CD14-positive monocyte (primary cell): Measurements from ENCODE around the gene DNLZ. TPM values are rescaled to one million over a fixed set of nuclear protein-coding genes. Genes with fewer than 3 reads are reported as not detected.

Experiments
- DNase-seq, 3 donors: peaks; one replicate each; pipeline ENCODE4 v3.0.0-alpha.2; 2011 to 2022
- H2AFZ ChIP-seq: 2 replicates; pipeline ENCODE4 v1.6.0; 2012; ENCODE audit warnings: mild to moderate bottlenecking, low read depth, low read length, inconsistent platforms; ENCODE audit not compliant: insufficient read depth, poor library complexity, severe bottlenecking
- H3K27ac ChIP-seq, 2 donors: 1 replicate in 1 of 2; 2 replicates in 1 of 2; pipeline ENCODE4 v1.5.1; 2012 to 2013; ENCODE audit warnings: low read length in 2 of 2, control low read depth in 1 of 2, inconsistent platforms in 1 of 2, low read depth in 1 of 2, mild to moderate bottlenecking in 1 of 2
- H3K27me3 ChIP-seq, 2 donors: one replicate each; pipeline versions ENCODE4 v1.6.0 to v1.6.1; 2011 to 2013; ENCODE audit warnings: low read length in 2 of 2; ENCODE audit not compliant: control insufficient read depth in 2 of 2, insufficient read depth in 2 of 2
- H3K36me3 ChIP-seq, 2 donors: replicated peaks in 1 of 2; 1 replicate in 1 of 2; 2 replicates in 1 of 2; pipeline versions ENCODE4 v1.5.1 to v1.6.1; 2012 to 2013; ENCODE audit warnings: low read length in 2 of 2, control low read depth in 1 of 2, inconsistent platforms in 1 of 2, mild to moderate bottlenecking in 1 of 2; ENCODE audit not compliant: insufficient read depth in 2 of 2, control insufficient read depth in 1 of 2
- H3K4me1 ChIP-seq, 2 donors: 1 replicate in 1 of 2; 2 replicates in 1 of 2; pipeline versions ENCODE4 v1.5.1 to v1.6.1; 2012 to 2013; ENCODE audit warnings: low read length in 2 of 2, control low read depth in 1 of 2, inconsistent platforms in 1 of 2, mild to moderate bottlenecking in 1 of 2, moderate library complexity in 1 of 2; ENCODE audit not compliant: insufficient read depth in 2 of 2, control insufficient read depth in 1 of 2
- H3K4me2 ChIP-seq: replicated peaks from 2 replicates; pipeline ENCODE3; 2012; ENCODE audit warnings: low read length, moderate library complexity, mild to moderate bottlenecking; ENCODE audit not compliant: poor library complexity, severe bottlenecking; ENCODE audit errors: extremely low read depth
- H3K4me3 ChIP-seq, 3 experiments: fragments of 200-600 bp in 1 of 3; sonication (generic) in 1 of 3; replicated peaks in 1 of 3; 1 replicate in 2 of 3; 2 replicates in 1 of 3; pipeline ENCODE4 v1.5.1; 2011 to 2013; ENCODE audit warnings: low read length in 3 of 3, mild to moderate bottlenecking in 3 of 3, control low read depth in 2 of 3, low read depth in 2 of 3, inconsistent platforms in 1 of 3, moderate library complexity in 1 of 3
- H3K79me2 ChIP-seq: 2 replicates; pipeline ENCODE4 v1.6.0; 2012; ENCODE audit warnings: mild to moderate bottlenecking, control low read depth, inconsistent platforms, low read length, moderate library complexity; ENCODE audit not compliant: insufficient read depth
- H3K9ac ChIP-seq: 2 replicates; pipeline ENCODE4 v1.6.0; 2017; ENCODE audit warnings: low read length, mild to moderate bottlenecking; ENCODE audit not compliant: insufficient read depth, poor library complexity, severe bottlenecking
- H3K9me3 ChIP-seq, 2 donors: replicated peaks in 1 of 2; 1 replicate in 1 of 2; 2 replicates in 1 of 2; pipeline versions ENCODE4 v1.5.1 to v1.6.1; 2012 to 2013; ENCODE audit warnings: low read length in 2 of 2, control low read depth in 1 of 2; ENCODE audit not compliant: control insufficient read depth in 1 of 2, insufficient read depth in 1 of 2
- H4K20me1 ChIP-seq: 2 replicates; pipeline ENCODE4 v1.6.0; 2012; ENCODE audit warnings: mild to moderate bottlenecking, low read length, control low read depth, moderate library complexity; ENCODE audit not compliant: insufficient read depth
- H3K27ac Mint-ChIP-seq, 7 donors: one replicate each; pipeline ENCODE4 v1.8.0; 2020; ENCODE audit warnings: mild to moderate bottlenecking in 7 of 7, mixed read lengths in 7 of 7, moderate library complexity in 6 of 7, inconsistent platforms in 2 of 7
- H3K27me3 Mint-ChIP-seq, 3 donors: one replicate each; pipeline ENCODE4 v1.8.0; 2021 to 2022; ENCODE audit warnings: low read depth in 3 of 3, mild to moderate bottlenecking in 3 of 3, mixed read lengths in 3 of 3, moderate library complexity in 3 of 3, inconsistent platforms in 1 of 3
- H3K36me3 Mint-ChIP-seq, 2 donors: one replicate each; pipeline ENCODE4 v1.8.0; 2020; ENCODE audit warnings: mixed read lengths in 2 of 2, inconsistent platforms in 1 of 2, mild to moderate bottlenecking in 1 of 2
- H3K4me1 Mint-ChIP-seq: one replicate; pipeline ENCODE4 v1.8.0; 2020; ENCODE audit warnings: mild to moderate bottlenecking, mixed read lengths
- H3K4me3 Mint-ChIP-seq, 2 donors: one replicate each; pipeline ENCODE4 v1.8.0; 2020; ENCODE audit warnings: mild to moderate bottlenecking in 2 of 2, mixed read lengths in 2 of 2, moderate library complexity in 1 of 2
- H3K9me3 Mint-ChIP-seq, 7 donors: one replicate each; pipeline ENCODE4 v1.8.0; 2020 to 2022; ENCODE audit warnings: mixed read lengths in 7 of 7, mild to moderate bottlenecking in 6 of 7, moderate library complexity in 6 of 7, inconsistent platforms in 2 of 7
- CTCF ChIP-seq: fragments of 200-600 bp; IDR thresholded peaks from one replicate; pipeline ENCODE4 v1.8.0; 2022; ENCODE audit warnings: antibody characterized with exemption, mild to moderate bottlenecking
- WGBS: methylation state at CpG from one replicate; pipeline ENCODE4 v1.1.5; 2013; ENCODE audit warnings: missing lambda C conversion rate; ENCODE audit not compliant: insufficient coverage; 5-methylcytosine and 5-hydroxymethylcytosine counted together
- intact Hi-C, 2 donors: fragments of 100-400 bp; cut with micrococcal nuclease; formaldehyde crosslinking; loops; one replicate each; pipeline versions ENCODE4 v1.15.0 to v1.15.1; 2023
- polyA plus RNA-seq, 3 donors: library from polyadenylated mRNA; depleted of rRNA in 1 of 3; unstranded in 2 of 3; stranded (reverse) in 1 of 3; fragments of 300-500 nt in 2 of 3; fragments of >200 nt in 1 of 3; fragmentation: Illumina TruSeq in 2 of 3; gene quantifications; 1 replicate in 2 of 3; 2 replicates in 1 of 3; pipeline ENCODE4 v1.2.3, GENCODE V29; 2012 to 2021

DNLZ gene
- polyA plus RNA-seq, 3 donors = 5.1 to 20.5 (median 10.5) TPM

GRCh38 chr9:136359774-136360718 is 3.5 kb downstream of the DNLZ start:
- Mint-ChIP-seq H3K36me3 (no peaks in the 10 kb centered on the region), H3K27ac (no peak overlapping the region), H3K4me1 (peaks cover 7% of the 10 kb centered on the region), H3K9me3 (peaks cover 0 to 2% (median 0%) of the 10 kb centered on the region in 7 donors), H3K27me3 (peaks cover 1 to 2% (median 2%) of the 10 kb centered on the region in 3 donors), H3K4me3 (no peak overlapping the region)
- Histone ChIP-seq H3K4me2 (no peak overlapping the region), H3K79me2 (no peaks in the 10 kb centered on the region), H3K27me3 (no peaks in the 10 kb centered on the region), H3K27ac (no peak overlapping the region), H2AFZ (no peak overlapping the region), H3K9me3 (no peaks in the 10 kb centered on the region), H4K20me1 (peaks cover 12% of the 10 kb centered on the region), H3K4me1 (peaks cover 18 to 22% of the 10 kb centered on the region in 2 donors), H3K9ac (no peak overlapping the region), H3K4me3 (no peak overlapping the region), H3K36me3 (no peaks in the 10 kb centered on the region)
- intact Hi-C loops = loop anchor here (5.0 to 10.0 kb wide), 4 partner anchors 42 to 125 kb away; partner anchors contain the start of genes ENTR1 (in 1 of the 2), PMPCA (in 1 of the 2), QSOX2 (in 1 of the 2) and SEC16A (in 1 of the 2)
- WGBS = 84% methylated on average over 38 of the region's 38 CpGs
- no peak for DNase-seq
- no peak for TF ChIP-seq CTCF

DNA sequence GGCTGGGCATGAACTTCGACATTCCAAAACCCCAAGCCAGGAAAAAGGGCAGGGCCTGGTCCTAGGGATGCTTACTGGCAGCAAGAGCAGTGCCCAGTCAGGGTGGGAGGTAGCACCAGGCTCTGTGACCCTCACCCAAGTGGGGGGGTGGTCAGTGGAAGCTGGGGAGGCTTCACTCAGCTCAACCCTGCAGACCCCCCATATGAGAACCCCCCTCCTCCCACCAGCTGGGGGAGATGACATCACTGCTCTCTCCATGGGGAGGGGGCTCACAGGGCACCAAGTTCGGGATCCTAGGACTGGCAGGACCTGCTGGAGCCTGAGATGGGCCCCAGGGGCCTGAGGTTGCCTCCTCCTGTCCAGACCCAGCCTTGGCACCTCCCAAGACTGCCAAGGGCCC is 4.7 kb downstream of the DNLZ start:
- Histone ChIP-seq H3K4me1 (peaks cover 6 to 11% of the 10 kb centered on the region in 2 donors), H3K4me2 (no peak overlapping the region), H3K36me3 (no peaks in the 10 kb centered on the region), H4K20me1 (peaks cover 6% of the 10 kb centered on the region), H3K4me3 (no peak overlapping the region), H2AFZ (no peak overlapping the region), H3K9ac (no peak overlapping the region), H3K79me2 (no peaks in the 10 kb centered on the region), H3K27me3 (no peaks in the 10 kb centered on the region), H3K9me3 (no peaks in the 10 kb centered on the region), H3K27ac (no peak overlapping the region)
- Mint-ChIP-seq H3K36me3 (no peaks in the 10 kb centered on the region), H3K27me3 (no peaks in the 10 kb centered on the region), H3K27ac (no peak overlapping the region), H3K4me1 (no peaks in the 10 kb centered on the region), H3K9me3 (no peaks in the 10 kb centered on the region), H3K4me3 (no peak overlapping the region)
- DNase-seq = no peak
- intact Hi-C loops = no loop called here
- 78% methylated on average over 1 of the region's 2 CpGs for WGBS
- no peak for TF ChIP-seq CTCF
